WTC11 (cell line): Measurements from ENCODE around the gene BBOX1.

Experiments
- CREB1 ChIP-seq: sonication (generic); formaldehyde crosslinking; IDR thresholded peaks from 2 replicates; pipeline ENCODE4 v1.8.0; 2023; ENCODE audit warnings: mild to moderate bottlenecking, missing genetic modification reagents
- NR2C2 ChIP-seq: sonication (generic); formaldehyde crosslinking; IDR thresholded peaks from 2 replicates; pipeline ENCODE4 v1.8.0; 2022; ENCODE audit warnings: mild to moderate bottlenecking, missing genetic modification reagents
- SOX15 ChIP-seq: fragments of 250-450 bp; sonication (Bioruptor Pico); IDR thresholded peaks from 2 replicates; pipeline ENCODE4 v1.9.0; 2021; ENCODE audit warnings: mild to moderate bottlenecking
- TF ChIP-seq, protein P1 (sequence below): fragments of 200-600 bp; IDR thresholded peaks from 2 replicates; pipeline ENCODE4 v1.8.0; 2022; ENCODE audit warnings: antibody characterized with exemption
- TF ChIP-seq, protein P2 (sequence below): fragments of 250-450 bp; sonication (Bioruptor Pico); IDR thresholded peaks from 2 replicates; pipeline ENCODE4 v1.9.0; 2021; ENCODE audit warnings: moderate library complexity, mild to moderate bottlenecking, inconsistent platforms, borderline replicate concordance

- TF ChIP-seq, protein P1, sequence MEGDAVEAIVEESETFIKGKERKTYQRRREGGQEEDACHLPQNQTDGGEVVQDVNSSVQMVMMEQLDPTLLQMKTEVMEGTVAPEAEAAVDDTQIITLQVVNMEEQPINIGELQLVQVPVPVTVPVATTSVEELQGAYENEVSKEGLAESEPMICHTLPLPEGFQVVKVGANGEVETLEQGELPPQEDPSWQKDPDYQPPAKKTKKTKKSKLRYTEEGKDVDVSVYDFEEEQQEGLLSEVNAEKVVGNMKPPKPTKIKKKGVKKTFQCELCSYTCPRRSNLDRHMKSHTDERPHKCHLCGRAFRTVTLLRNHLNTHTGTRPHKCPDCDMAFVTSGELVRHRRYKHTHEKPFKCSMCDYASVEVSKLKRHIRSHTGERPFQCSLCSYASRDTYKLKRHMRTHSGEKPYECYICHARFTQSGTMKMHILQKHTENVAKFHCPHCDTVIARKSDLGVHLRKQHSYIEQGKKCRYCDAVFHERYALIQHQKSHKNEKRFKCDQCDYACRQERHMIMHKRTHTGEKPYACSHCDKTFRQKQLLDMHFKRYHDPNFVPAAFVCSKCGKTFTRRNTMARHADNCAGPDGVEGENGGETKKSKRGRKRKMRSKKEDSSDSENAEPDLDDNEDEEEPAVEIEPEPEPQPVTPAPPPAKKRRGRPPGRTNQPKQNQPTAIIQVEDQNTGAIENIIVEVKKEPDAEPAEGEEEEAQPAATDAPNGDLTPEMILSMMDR, result no peak
- no peak for TF ChIP-seq NR2C2 (CRISPR knock-in tag)
- TF ChIP-seq SOX15 (CRISPR knock-in tag), result no peak
- TF ChIP-seq, protein P2, sequence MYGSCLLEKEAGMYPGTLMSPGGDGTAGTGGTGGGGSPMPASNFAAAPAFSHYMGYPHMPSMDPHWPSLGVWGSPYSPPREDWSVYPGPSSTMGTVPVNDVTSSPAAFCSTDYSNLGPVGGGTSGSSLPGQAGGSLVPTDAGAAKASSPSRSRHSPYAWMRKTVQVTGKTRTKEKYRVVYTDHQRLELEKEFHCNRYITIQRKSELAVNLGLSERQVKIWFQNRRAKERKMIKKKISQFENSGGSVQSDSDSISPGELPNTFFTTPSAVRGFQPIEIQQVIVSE (CRISPR knock-in tag), result no peak
- no peak for TF ChIP-seq CREB1 (CRISPR knock-in tag)
Observed at GRCh38 chr11:27025957-27026733, 14.5 kb upstream of the BBOX1 start.
